ENCODE data around the gene MYH2.

Gene MYH2

DNA sequence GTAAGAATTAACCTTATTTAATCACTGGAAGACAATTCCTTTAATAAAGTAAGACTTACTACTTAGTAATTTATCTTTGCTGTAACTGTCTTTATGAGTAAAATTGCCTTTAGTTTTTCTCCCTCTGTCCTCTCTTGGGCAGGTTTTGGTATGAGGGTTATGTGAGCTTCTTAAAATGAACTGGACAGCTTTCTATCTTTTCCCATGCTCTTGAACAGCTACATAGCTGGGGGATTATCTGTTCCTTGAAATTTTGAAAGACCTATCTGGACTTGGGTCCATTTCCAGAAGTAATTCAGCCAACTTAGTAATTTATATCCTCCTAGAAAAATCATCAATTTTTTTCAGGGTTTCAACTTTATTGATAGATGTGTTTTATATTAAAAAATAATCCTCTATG is 27.5 kb downstream of the MYH2 start:
- Histone ChIP-seq H3K36me3 (replicated peaks; ENCODE audit: insufficient read depth, low read length) (no peaks in the 10 kb centered on the region), H3K4me3 (ENCODE audit: low read length) (no peak overlapping the region), H3K9me2 (replicated peaks; ENCODE audit: insufficient read depth, low read length) (no peaks in the 10 kb centered on the region), H3F3A (ENCODE audit: insufficient read depth, low read length) (no peaks in the 10 kb centered on the region), H3K4me1 (ENCODE audit: low read length) (no peaks in the 10 kb centered on the region), H3K9me3 (replicated peaks; ENCODE audit: insufficient read depth, low read length) (no peaks in the 10 kb centered on the region), H4K20me1 (ENCODE audit: insufficient read depth, low read length) (no peaks in the 10 kb centered on the region), H3K27ac (ENCODE audit: low read length) (no peak overlapping the region), H3K9ac (ENCODE audit: low read length) (no peak overlapping the region), H3K4me2 (ENCODE audit: low read depth, low read length) (no peak overlapping the region), H3K79me2 (ENCODE audit: low read length) (no peaks in the 10 kb centered on the region), H2AFZ (ENCODE audit: low read length) (no peak overlapping the region), H3K27me3 (replicated peaks; ENCODE audit: insufficient read depth, low read length) (no peaks in the 10 kb centered on the region)
- TF ChIP-seq EZH2 (optimal IDR thresholded peaks at IDR 0.05; ENCODE audit: low read depth, low read length): no peak
- TF ChIP-seq EZH2phosphoT487 (IDR thresholded peaks at IDR 0.05; ENCODE audit: low read length): no peak
- TF ChIP-seq CTCF (IDR thresholded peaks at IDR 0.05; ENCODE audit: low read length): no peak
- DNase-seq: no peak

DNA sequence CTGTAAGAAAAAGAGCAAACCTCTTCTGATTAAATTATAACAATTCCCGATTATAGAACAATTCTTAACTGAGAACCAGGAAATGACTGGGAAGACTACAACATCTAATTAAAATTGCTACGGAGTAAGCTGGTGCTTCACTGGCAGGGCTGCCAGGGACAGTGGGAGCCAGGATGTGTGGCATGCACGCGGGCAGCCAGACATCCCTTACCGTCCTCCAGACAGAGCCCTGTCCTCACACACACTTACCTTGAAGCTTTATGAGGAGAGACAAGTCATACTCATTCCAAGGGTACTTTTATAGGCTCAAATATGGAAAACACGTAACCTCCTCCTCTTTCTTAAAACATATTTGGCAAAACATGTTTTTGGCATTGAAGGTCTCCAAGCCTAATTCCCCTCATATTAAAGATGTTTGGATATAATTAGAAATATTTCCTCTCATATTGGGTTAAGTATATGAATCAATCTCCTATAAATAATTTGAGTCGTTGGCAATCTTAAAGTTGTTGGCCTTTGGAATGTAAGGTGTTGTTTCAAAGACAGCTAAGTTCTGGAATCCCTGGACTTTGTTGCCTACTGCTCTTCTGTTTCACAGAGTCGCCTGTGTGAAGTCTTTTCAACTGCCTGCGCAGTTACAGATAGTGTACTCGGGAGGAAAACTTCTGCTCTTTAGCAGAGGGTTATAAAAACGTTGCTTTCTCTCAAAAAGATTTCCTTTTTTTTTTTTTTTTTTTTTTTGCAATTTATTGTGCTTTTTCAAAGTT is 31.0 kb downstream of the MYH2 start, which contains the start of gene MYH1:
MYH1 (minus strand) TSS at position 272 of the 767 bp plus-strand sequence. CDS start 1,900 bp downstream, outside the sequence.
- Histone ChIP-seq H3K36me3 (replicated peaks; ENCODE audit: insufficient read depth, low read length) (no peaks in the 10 kb centered on the region), H3K9me3 (replicated peaks; ENCODE audit: insufficient read depth, low read length) (no peaks in the 10 kb centered on the region), H3K9me2 (replicated peaks; ENCODE audit: insufficient read depth, low read length) (no peaks in the 10 kb centered on the region), H3K79me2 (ENCODE audit: low read length) (no peaks in the 10 kb centered on the region), H4K20me1 (ENCODE audit: insufficient read depth, low read length) (no peaks in the 10 kb centered on the region), H3K4me2 (ENCODE audit: low read depth, low read length) (no peak within 1 kb of the TSS), H3K4me3 (ENCODE audit: low read length) (no peak within 1 kb of the TSS), H3K27me3 (replicated peaks; ENCODE audit: insufficient read depth, low read length) (no peaks in the 10 kb centered on the region), H2AFZ (ENCODE audit: low read length) (no peak within 1 kb of the TSS), H3K9ac (ENCODE audit: low read length) (no peak within 1 kb of the TSS), H3F3A (ENCODE audit: insufficient read depth, low read length) (no peaks in the 10 kb centered on the region), H3K4me1 (ENCODE audit: low read length) (no peaks in the 10 kb centered on the region), H3K27ac (ENCODE audit: low read length) (no peak within 1 kb of the TSS)
- no peak for DNase-seq
- TF ChIP-seq EZH2phosphoT487 (IDR thresholded peaks at IDR 0.05; ENCODE audit: low read length): no peak
- TF ChIP-seq EZH2 (optimal IDR thresholded peaks at IDR 0.05; ENCODE audit: low read depth, low read length): no peak
- no peak for TF ChIP-seq CTCF (IDR thresholded peaks at IDR 0.05; ENCODE audit: low read length)

DNA sequence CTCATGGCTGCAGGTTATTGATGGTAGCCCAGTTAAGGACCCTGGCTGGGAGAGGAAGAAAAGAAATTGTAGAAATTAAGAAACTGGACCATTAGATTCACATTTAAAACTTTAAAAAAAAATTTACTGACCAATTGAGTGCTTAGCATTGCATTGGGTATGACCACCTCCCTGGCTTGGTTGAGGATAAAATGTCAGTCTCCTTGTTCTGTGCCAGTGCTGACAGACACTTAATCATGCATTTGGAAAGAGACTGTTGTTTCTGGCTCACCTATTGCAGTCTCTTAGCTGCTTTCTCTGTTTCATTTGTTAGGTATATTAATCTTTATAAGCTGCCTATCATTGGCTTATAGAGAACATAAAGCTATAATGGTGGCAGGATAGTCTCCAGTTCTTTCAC is 32.8 kb downstream of the MYH2 start:
- Histone ChIP-seq H3K4me2 (ENCODE audit: low read depth, low read length) (no peak overlapping the region), H3K9me2 (replicated peaks; ENCODE audit: insufficient read depth, low read length) (no peaks in the 10 kb centered on the region), H2AFZ (ENCODE audit: low read length) (no peak overlapping the region), H3K4me3 (ENCODE audit: low read length) (no peak overlapping the region), H3K9me3 (replicated peaks; ENCODE audit: insufficient read depth, low read length) (no peaks in the 10 kb centered on the region), H3K4me1 (ENCODE audit: low read length) (no peaks in the 10 kb centered on the region), H3K27me3 (replicated peaks; ENCODE audit: insufficient read depth, low read length) (no peaks in the 10 kb centered on the region), H3K9ac (ENCODE audit: low read length) (no peak overlapping the region), H3K27ac (ENCODE audit: low read length) (no peak overlapping the region), H3K79me2 (ENCODE audit: low read length) (no peaks in the 10 kb centered on the region), H4K20me1 (ENCODE audit: insufficient read depth, low read length) (no peaks in the 10 kb centered on the region), H3F3A (ENCODE audit: insufficient read depth, low read length) (no peaks in the 10 kb centered on the region), H3K36me3 (replicated peaks; ENCODE audit: insufficient read depth, low read length) (no peaks in the 10 kb centered on the region)
- DNase-seq: no peak
- TF ChIP-seq EZH2phosphoT487 (IDR thresholded peaks at IDR 0.05; ENCODE audit: low read length): no peak
- TF ChIP-seq EZH2 (optimal IDR thresholded peaks at IDR 0.05; ENCODE audit: low read depth, low read length): no peak
- TF ChIP-seq CTCF (IDR thresholded peaks at IDR 0.05; ENCODE audit: low read length): no peak
